Progenitor cell of endocrine pancreas (in vitro differentiated cells): Measurements from ENCODE around the gene CYP3A4. TPM values are rescaled to one million over a fixed set of nuclear protein-coding genes. Genes with fewer than 3 reads are reported as not detected.
"Not testable (repeated sequence)": the region's sequence is repeated elsewhere in the genome, so short reads cannot be mapped to it uniquely, and the experiment has no call there.

ENCODE experiments used
- DNase-seq: peaks from one replicate; pipeline ENCODE4 v3.0.0; 2021; ENCODE audit warnings: low spot score; ENCODE audit not compliant: unreplicated experiment
- H3K27ac Mint-ChIP-seq: 2 replicates; pipeline ENCODE4 v1.8.0; 2021; ENCODE audit warnings: mild to moderate bottlenecking, moderate library complexity, mixed read lengths
- H3K27me3 Mint-ChIP-seq: 2 replicates; pipeline ENCODE4 v1.8.0; 2021; ENCODE audit warnings: mixed read lengths
- H3K36me3 Mint-ChIP-seq: 2 replicates; pipeline ENCODE4 v1.8.0; 2022; ENCODE audit warnings: mixed read lengths; ENCODE audit not compliant: insufficient read depth
- H3K4me1 Mint-ChIP-seq: 2 replicates; pipeline ENCODE4 v1.8.0; 2021; ENCODE audit warnings: low read depth, mixed read lengths
- H3K4me3 Mint-ChIP-seq: 2 replicates; pipeline ENCODE4 v1.8.0; 2021; ENCODE audit warnings: low read depth, mild to moderate bottlenecking, moderate library complexity, mixed read lengths
- H3K9me3 Mint-ChIP-seq: 2 replicates; pipeline ENCODE4 v1.8.0; 2021; ENCODE audit warnings: low read depth, mixed read lengths
- total RNA-seq: library from RNA; stranded (reverse); gene quantifications from 2 replicates; pipeline ENCODE4 v1.2.1, GENCODE V29; 2021
- TF ChIP-seq, protein P1 (sequence below): fragments of 200-600 bp; sonication (generic); IDR thresholded peaks from one replicate; pipeline ENCODE4 v1.5.0; 2021; ENCODE audit warnings: antibody characterized with exemption, mild to moderate bottlenecking; ENCODE audit not compliant: unreplicated experiment

Gene CYP3A4
- total RNA-seq, 1 donor from 2014 or later, result not detected

DNA sequence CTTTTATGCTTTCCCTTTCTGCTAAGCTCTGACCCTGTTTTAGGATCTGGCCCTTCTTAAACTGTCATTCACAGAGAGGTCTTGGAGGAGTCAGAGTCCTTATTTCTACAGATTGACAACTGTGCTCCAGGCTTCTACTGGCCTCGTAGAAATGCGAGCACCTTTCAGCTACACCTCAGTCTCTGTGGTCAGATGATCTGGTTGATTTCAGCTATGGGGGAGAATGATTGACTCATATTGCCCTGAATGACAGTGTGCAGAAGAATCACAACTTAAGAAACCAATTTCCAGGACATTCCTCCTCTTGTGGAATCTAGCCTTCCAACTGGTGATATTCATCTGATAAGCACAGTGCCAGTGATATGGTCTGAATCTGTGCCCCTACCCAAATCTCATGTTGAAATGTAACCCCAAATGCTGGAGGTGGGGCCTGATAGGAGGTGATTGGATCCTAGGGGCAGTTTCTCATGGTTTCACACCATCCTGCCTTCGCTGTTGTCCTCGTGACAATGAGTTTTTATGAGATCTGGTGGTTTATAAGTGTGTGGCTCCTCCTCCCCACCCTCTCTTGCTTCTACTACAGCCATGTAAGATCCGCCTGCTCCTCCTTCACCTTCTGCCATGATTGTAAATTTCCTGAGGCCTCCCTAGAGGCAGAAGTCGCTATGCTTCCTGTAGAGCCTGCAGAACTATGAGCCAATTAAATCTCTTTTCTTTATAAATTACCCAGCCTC, 35.0 kb downstream of the CYP3A4 start:
- no peak for DNase-seq
- no peak overlapping the region for H3K4me3 Mint-ChIP-seq
- no peaks in the 10 kb centered on the region for H3K27me3 Mint-ChIP-seq
- TF ChIP-seq, protein P1, sequence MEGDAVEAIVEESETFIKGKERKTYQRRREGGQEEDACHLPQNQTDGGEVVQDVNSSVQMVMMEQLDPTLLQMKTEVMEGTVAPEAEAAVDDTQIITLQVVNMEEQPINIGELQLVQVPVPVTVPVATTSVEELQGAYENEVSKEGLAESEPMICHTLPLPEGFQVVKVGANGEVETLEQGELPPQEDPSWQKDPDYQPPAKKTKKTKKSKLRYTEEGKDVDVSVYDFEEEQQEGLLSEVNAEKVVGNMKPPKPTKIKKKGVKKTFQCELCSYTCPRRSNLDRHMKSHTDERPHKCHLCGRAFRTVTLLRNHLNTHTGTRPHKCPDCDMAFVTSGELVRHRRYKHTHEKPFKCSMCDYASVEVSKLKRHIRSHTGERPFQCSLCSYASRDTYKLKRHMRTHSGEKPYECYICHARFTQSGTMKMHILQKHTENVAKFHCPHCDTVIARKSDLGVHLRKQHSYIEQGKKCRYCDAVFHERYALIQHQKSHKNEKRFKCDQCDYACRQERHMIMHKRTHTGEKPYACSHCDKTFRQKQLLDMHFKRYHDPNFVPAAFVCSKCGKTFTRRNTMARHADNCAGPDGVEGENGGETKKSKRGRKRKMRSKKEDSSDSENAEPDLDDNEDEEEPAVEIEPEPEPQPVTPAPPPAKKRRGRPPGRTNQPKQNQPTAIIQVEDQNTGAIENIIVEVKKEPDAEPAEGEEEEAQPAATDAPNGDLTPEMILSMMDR, result no peak
- H3K36me3 Mint-ChIP-seq, result no peaks in the 10 kb centered on the region
- no peak overlapping the region for H3K27ac Mint-ChIP-seq
- H3K9me3 Mint-ChIP-seq, result peaks cover 7% of the 10 kb centered on the region
- H3K4me1 Mint-ChIP-seq, result peaks cover 9% of the 10 kb centered on the region

DNA sequence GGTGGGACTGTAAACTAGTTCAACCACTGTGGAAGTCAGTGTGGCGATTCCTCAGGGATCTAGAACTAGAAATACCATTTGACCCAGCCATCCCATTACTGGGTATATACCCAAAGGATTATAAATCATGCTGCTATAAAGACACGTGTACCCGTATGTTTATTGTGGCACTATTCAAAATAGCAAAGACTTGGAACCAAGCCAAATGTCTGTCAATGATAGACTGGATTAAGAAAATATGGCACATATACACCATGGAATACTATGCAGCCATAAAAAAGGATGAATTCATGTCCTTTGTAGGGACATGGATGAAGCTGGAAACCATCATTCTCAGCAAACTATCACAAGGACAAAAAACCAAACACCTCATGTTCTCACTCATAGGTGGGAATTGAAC, 37.1 kb downstream of the CYP3A4 start:
- H3K9me3 Mint-ChIP-seq, H3K27ac Mint-ChIP-seq, H3K27me3 Mint-ChIP-seq, H3K4me1 Mint-ChIP-seq, DNase-seq, H3K4me3 Mint-ChIP-seq, H3K36me3 Mint-ChIP-seq: not testable (repeated sequence)

DNA sequence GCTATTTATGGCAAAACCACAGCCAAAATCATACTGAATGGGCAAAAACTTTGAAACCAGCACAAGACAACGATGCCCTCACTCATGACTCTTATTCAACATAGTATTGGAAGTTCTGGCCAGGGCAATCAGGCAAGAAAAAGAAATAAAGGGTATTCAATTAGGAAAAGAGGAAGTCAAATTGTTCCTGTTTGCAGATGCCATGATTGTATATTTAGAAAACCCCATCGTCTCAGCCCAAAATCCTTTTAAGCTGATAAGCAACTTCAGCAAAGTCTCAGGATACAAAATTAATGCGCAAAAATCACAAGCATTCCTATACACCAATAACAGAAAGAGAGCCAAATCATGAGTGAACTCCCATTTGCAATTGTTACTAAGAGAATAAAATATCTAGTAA, 38.6 kb downstream of the CYP3A4 start:
- not testable (repeated sequence) for H3K27me3 Mint-ChIP-seq, H3K9me3 Mint-ChIP-seq, H3K27ac Mint-ChIP-seq, H3K4me3 Mint-ChIP-seq, H3K36me3 Mint-ChIP-seq, DNase-seq, H3K4me1 Mint-ChIP-seq

- peaks cover 7% of the 10 kb centered on the region for H3K9me3 Mint-ChIP-seq
- no peaks in the 10 kb centered on the region for H3K4me1 Mint-ChIP-seq
- no peaks in the 10 kb centered on the region for H3K27me3 Mint-ChIP-seq
- no peak overlapping the region for H3K4me3 Mint-ChIP-seq
- no peaks in the 10 kb centered on the region for H3K36me3 Mint-ChIP-seq
- DNase-seq, result no peak
- TF ChIP-seq, protein P1, result no peak
- no peak overlapping the region for H3K27ac Mint-ChIP-seq
These were observed 41.1 kb downstream of the CYP3A4 start for GRCh38 chr7:99742737-99743394.

GRCh38 chr7:99741441-99741795, 42.6 kb downstream of the CYP3A4 start:
- no peaks in the 10 kb centered on the region for H3K4me1 Mint-ChIP-seq
- H3K27ac Mint-ChIP-seq, result no peak overlapping the region
- H3K27me3 Mint-ChIP-seq, result no peaks in the 10 kb centered on the region
- H3K9me3 Mint-ChIP-seq, result peaks cover 7% of the 10 kb centered on the region
- no peaks in the 10 kb centered on the region for H3K36me3 Mint-ChIP-seq
- H3K4me3 Mint-ChIP-seq, result no peak overlapping the region
- TF ChIP-seq, protein P1, result no peak
- DNase-seq, result no peak

DNA sequence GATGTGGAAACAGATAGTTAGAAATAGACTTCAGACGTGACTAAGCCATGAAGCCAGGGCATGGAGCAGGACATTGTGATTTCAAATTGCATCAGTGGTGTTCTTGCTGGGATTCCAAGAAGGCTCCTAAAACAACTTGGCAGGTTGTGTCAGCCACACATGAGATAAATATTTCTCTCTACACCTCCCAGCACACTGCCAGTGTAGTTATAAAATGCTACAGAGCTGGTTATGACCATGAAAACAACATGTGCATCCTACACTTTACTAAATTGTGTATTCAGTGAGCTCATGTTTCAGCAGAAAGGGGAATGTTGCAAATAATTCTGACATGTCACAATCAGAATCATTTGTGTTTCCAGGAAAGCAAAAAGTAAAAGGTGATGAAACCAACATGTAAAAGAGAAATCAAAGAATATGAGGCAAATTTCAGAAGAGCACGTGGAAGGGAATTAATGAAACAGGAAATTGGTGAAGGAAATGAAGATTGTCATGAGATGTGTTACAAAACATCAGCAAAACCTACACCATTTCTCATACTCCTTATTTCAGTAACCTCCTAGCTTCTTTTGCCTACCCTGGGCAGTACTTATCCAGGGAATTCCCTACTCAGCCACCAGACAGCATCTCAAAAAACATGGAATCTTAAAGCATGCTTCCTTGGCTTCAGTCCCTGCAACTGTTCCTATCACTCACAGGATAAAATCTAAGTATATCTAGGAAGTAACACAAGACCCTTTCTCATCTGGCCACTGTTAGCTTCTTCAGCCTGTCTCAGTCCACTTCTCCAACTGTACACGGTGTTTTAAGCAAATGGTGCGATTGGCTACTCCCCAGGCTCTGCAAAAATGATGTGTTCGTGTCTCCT, 43.2 kb downstream of the CYP3A4 start:
- no peak overlapping the region for H3K27ac Mint-ChIP-seq
- TF ChIP-seq, protein P1, result no peak

More for the DNA sequence above, 43.2 kb downstream of the CYP3A4 start:
- no peak for DNase-seq
- Mint-ChIP-seq H3K27me3 (no peaks in the 10 kb centered on the region), H3K4me3 (no peak overlapping the region), H3K36me3 (no peaks in the 10 kb centered on the region), H3K9me3 (peaks cover 5% of the 10 kb centered on the region), H3K4me1 (no peaks in the 10 kb centered on the region)
